ENCODE results near the gene EEIG1.

- TF ChIP-seq POLR2A (IDR thresholded peaks at IDR 0.05; ENCODE audit: low read length) (no peak), GATA1 (IDR thresholded peaks at IDR 0.05; ENCODE audit: low read depth, low read length) (no peak)
Observed at GRCh38 chr9:127946728-127947127, 34.1 kb downstream of the EEIG1 start.

Measured in erythroblast (primary cell).